Peyer's patch (tissue), 4 donors: ENCODE data around the gene TRMT2A. TPM values are rescaled to one million over a fixed set of nuclear protein-coding genes. Genes with fewer than 3 reads are reported as not detected.

Source experiments
- DNase-seq, 3 donors: peaks; one replicate each; pipeline ENCODE4 v3.0.0-alpha.2; 2017 to 2019
- H3K27ac ChIP-seq, 4 donors: fragments of 200-600 bp; sonication (generic); one replicate each; pipeline ENCODE4 v1.5.1; 2016 to 2019
- H3K27me3 ChIP-seq, 2 donors: fragments of 200-600 bp; sonication (generic); one replicate each; pipeline ENCODE4 v1.5.1; 2019
- H3K36me3 ChIP-seq, 3 donors: fragments of 200-600 bp; sonication (generic); one replicate each; pipeline ENCODE4 v1.5.1; 2016 to 2019
- H3K4me1 ChIP-seq, 4 donors: fragments of 200-600 bp; sonication (generic); one replicate each; pipeline ENCODE4 v1.5.1; 2016 to 2019
- H3K4me3 ChIP-seq, 4 donors: fragments of 200-600 bp; sonication (generic); 1 replicate in 3 of 4; 2 replicates in 1 of 4; pipeline ENCODE4 v1.5.1; 2016 to 2019; ENCODE audit warnings: mild to moderate bottlenecking in 1 of 4
- H3K9me3 ChIP-seq, 4 donors: fragments of 200-600 bp; sonication (generic); one replicate each; pipeline ENCODE4 v1.5.1; 2016 to 2019; ENCODE audit warnings: mild to moderate bottlenecking in 1 of 4
- CTCF ChIP-seq, 6 experiments: fragments of 450-650 bp in 4 of 6; fragments of 200-600 bp in 2 of 6; sonication (generic) in 1 of 6; IDR thresholded peaks; one replicate each; pipeline ENCODE4 v1.5.1; 2017 to 2019; ENCODE audit warnings: antibody characterized with exemption in 6 of 6, mild to moderate bottlenecking in 3 of 6, moderate library complexity in 1 of 6
- POLR2A ChIP-seq, 2 donors: fragments of 450-650 bp; IDR thresholded peaks; one replicate each; pipeline ENCODE4 v1.5.1; 2017; ENCODE audit warnings: antibody characterized with exemption in 2 of 2, mild to moderate bottlenecking in 2 of 2, moderate library complexity in 2 of 2
- total RNA-seq, 4 donors: library from RNA; depleted of rRNA; stranded (reverse); fragments of >200 nt; gene quantifications; one replicate each; pipeline ENCODE4 v1.1.0, GENCODE V29; 2016

Gene TRMT2A
- total RNA-seq, 4 donors from 2014 or later: 26.8 to 134 (median 86.9) TPM

- Histone ChIP-seq H3K27ac (no peak overlapping the region), H3K36me3 (peaks cover 0 to 62% (median 0%) of the 10 kb centered on the region in 3 donors), H3K4me3 (no peak overlapping the region), H3K4me1 (peaks cover 0 to 29% (median 0%) of the 10 kb centered on the region in 4 donors), H3K9me3 (no peaks in the 10 kb centered on the region), H3K27me3 (no peaks in the 10 kb centered on the region)
- TF ChIP-seq POLR2A (IDR thresholded peaks at IDR 0.05) (no peak), CTCF (IDR thresholded peaks at IDR 0.05) (no peak)
- no peak for DNase-seq
These were observed 30.3 kb downstream of the TRMT2A start for GRCh38 chr22:20086763-20087162.

GRCh38 chr22:20086101-20086599, 30.9 kb downstream of the TRMT2A start:
- Histone ChIP-seq H3K9me3 (no peaks in the 10 kb centered on the region), H3K27me3 (no peaks in the 10 kb centered on the region), H3K36me3 (peaks cover 0 to 56% (median 0%) of the 10 kb centered on the region in 3 donors), H3K27ac (no peak overlapping the region), H3K4me1 (peaks cover 0 to 35% (median 3%) of the 10 kb centered on the region in 4 donors), H3K4me3 (no peak overlapping the region)
- TF ChIP-seq CTCF (IDR thresholded peaks at IDR 0.05) (no peak), POLR2A (IDR thresholded peaks at IDR 0.05) (no peak)
- DNase-seq: peak in 1 of 3 donors; percentile 30

GRCh38 chr22:20085651-20086050, 31.4 kb downstream of the TRMT2A start:
- Histone ChIP-seq H3K4me3 (no peak overlapping the region), H3K27ac (no peak overlapping the region), H3K9me3 (no peaks in the 10 kb centered on the region), H3K4me1 (peaks cover 0 to 40% (median 7%) of the 10 kb centered on the region in 4 donors), H3K27me3 (no peaks in the 10 kb centered on the region), H3K36me3 (peaks cover 0 to 51% (median 0%) of the 10 kb centered on the region in 3 donors)
- DNase-seq: peak in 1 of 3 donors; percentile 32
- no peak for TF ChIP-seq POLR2A (IDR thresholded peaks at IDR 0.05)
- TF ChIP-seq CTCF (IDR thresholded peaks at IDR 0.05): no peak

- Histone ChIP-seq H3K27ac (no peak overlapping the region), H3K36me3 (peaks cover 0 to 42% (median 0%) of the 10 kb centered on the region in 3 donors), H3K27me3 (no peaks in the 10 kb centered on the region), H3K4me1 (peaks cover 0 to 40% (median 7%) of the 10 kb centered on the region in 4 donors), H3K9me3 (no peaks in the 10 kb centered on the region), H3K4me3 (no peak overlapping the region)
- peak in 1 of 3 donors; percentile 44 for DNase-seq
- TF ChIP-seq POLR2A (IDR thresholded peaks at IDR 0.05): no peak
- peak in 3 of 6 experiments; percentile 8 to 19 (median 18) for TF ChIP-seq CTCF (IDR thresholded peaks at IDR 0.05)
These were observed 32.2 kb downstream of the TRMT2A start for GRCh38 chr22:20084547-20085413.

- H3K27me3 ChIP-seq: no peaks in the 10 kb centered on the region
- no peak for DNase-seq
- no peak overlapping the region for H3K4me3 ChIP-seq
- peaks cover 0 to 40% (median 7%) of the 10 kb centered on the region in 4 donors for H3K4me1 ChIP-seq
- no peak for TF ChIP-seq POLR2A (IDR thresholded peaks at IDR 0.05)
- no peak for TF ChIP-seq CTCF (IDR thresholded peaks at IDR 0.05)
- no peaks in the 10 kb centered on the region for H3K9me3 ChIP-seq
- H3K27ac ChIP-seq: no peak overlapping the region
- peaks cover 0 to 34% (median 0%) of the 10 kb centered on the region in 3 donors for H3K36me3 ChIP-seq
These were observed 33.0 kb downstream of the TRMT2A start for GRCh38 chr22:20083891-20084546.
